Endothelial cell of umbilical vein (primary cell): ENCODE results near the gene CDIP1. TPM values are rescaled to one million over a fixed set of nuclear protein-coding genes. Genes with fewer than 3 reads are reported as not detected.

Experiments used
- BruUV-seq: library from RNA; stranded (reverse); fragments of 400-500 nt; replicated peaks from 2 replicates; lab custom pipeline; 2021; lab: Mats Ljungman, UMichigan
- CTCF ChIA-PET: fragments of 300-600, 350-600 bp; sonication (Branson Sonifier 250); formaldehyde crosslinking; loops from one replicate; lab custom pipeline; 2021; ENCODE audit warnings: antibody characterized with exemption, inconsistent platforms; lab: Charles Lee
- POLR2A ChIA-PET: fragments of 300-600, 350-600 bp; sonication (Branson Sonifier 250); formaldehyde crosslinking; loops from one replicate; lab custom pipeline; 2021; ENCODE audit warnings: antibody characterized with exemption, inconsistent platforms; lab: Charles Lee
- DNase-seq: peaks from one replicate; pipeline ENCODE4 v3.0.0-alpha.2; 2011; ENCODE audit warnings: low read depth, low spot score
- FAIRE-seq: peaks from 2 replicates; lab custom pipeline; 2011; peaks lifted over from hg19 to GRCh38; lab: Jason Lieb, UNC
- H2AFZ ChIP-seq: 2 replicates; pipeline ENCODE4 v1.6.0; 2012; ENCODE audit warnings: low read depth, low read length, control low read depth, inconsistent platforms
- H3K27ac ChIP-seq: 2 replicates; pipeline ENCODE4 v1.5.1; 2011; ENCODE audit warnings: low read depth, mild to moderate bottlenecking, control low read depth, low read length, moderate library complexity; ENCODE audit not compliant: insufficient read depth
- H3K27me3 ChIP-seq, 2 experiments: 2 replicates each; pipeline versions ENCODE4 v1.6.0 to v1.6.1; 2011; ENCODE audit warnings: low read length in 2 of 2, mixed read lengths in 1 of 2; ENCODE audit not compliant: control insufficient read depth in 2 of 2, insufficient read depth in 2 of 2
- H3K36me3 ChIP-seq, 2 experiments: 2 replicates in 1 of 2; 3 replicates in 1 of 2; pipeline ENCODE4 v1.5.1; 2011; ENCODE audit warnings: low read length in 2 of 2, mild to moderate bottlenecking in 1 of 2, moderate library complexity in 1 of 2; ENCODE audit not compliant: control insufficient read depth in 2 of 2, insufficient read depth in 2 of 2; ENCODE audit errors: extremely low read depth in 1 of 2
- H3K4me1 ChIP-seq: 3 replicates; pipeline ENCODE4 v1.5.1; 2011; ENCODE audit warnings: mild to moderate bottlenecking, low read length; ENCODE audit not compliant: control insufficient read depth, insufficient read depth; ENCODE audit errors: extremely low read depth
- H3K4me2 ChIP-seq: 2 replicates; pipeline ENCODE4 v1.6.1; 2011; ENCODE audit warnings: low read length, control low read depth, mixed read lengths; ENCODE audit not compliant: insufficient read depth
- H3K4me3 ChIP-seq, 3 experiments: fragments of 200-600 bp in 1 of 3; sonication (generic), shearing (Covaris generic) in 1 of 3; replicated peaks in 1 of 3; 2 replicates each; pipeline ENCODE4 v1.5.1; 2011 to 2016; ENCODE audit warnings: control low read depth in 3 of 3, low read length in 3 of 3, mild to moderate bottlenecking in 2 of 3, inconsistent platforms in 1 of 3, low read depth in 1 of 3, moderate library complexity in 1 of 3; ENCODE audit not compliant: insufficient read depth in 1 of 3
- H3K79me2 ChIP-seq: 2 replicates; pipeline ENCODE4 v1.6.0; 2012; ENCODE audit warnings: low read length, inconsistent platforms; ENCODE audit not compliant: control insufficient read depth, insufficient read depth
- H3K9ac ChIP-seq: replicated peaks from 2 replicates; pipeline ENCODE3; 2011; ENCODE audit warnings: low read length, control low read depth; ENCODE audit not compliant: insufficient read depth; ENCODE audit errors: extremely low read depth
- H3K9me1 ChIP-seq: replicated peaks from 3 replicates; pipeline ENCODE4 v1.6.0; 2011; ENCODE audit warnings: mild to moderate bottlenecking, low read length; ENCODE audit not compliant: control insufficient read depth, insufficient read depth; ENCODE audit errors: extremely low read depth
- H3K9me3 ChIP-seq: replicated peaks from 2 replicates; pipeline ENCODE4 v1.5.1; 2012; ENCODE audit warnings: low read length, inconsistent platforms; ENCODE audit not compliant: control insufficient read depth, insufficient read depth
- H4K20me1 ChIP-seq: replicated peaks from 2 replicates; pipeline ENCODE3; 2011; ENCODE audit warnings: mild to moderate bottlenecking, low read length; ENCODE audit not compliant: control insufficient read depth, insufficient read depth; ENCODE audit errors: extremely low read depth
- EZH2 ChIP-seq: IDR thresholded peaks from 2 replicates; pipeline ENCODE4 v1.6.1; 2012; ENCODE audit warnings: borderline replicate concordance, low read depth, mild to moderate bottlenecking, moderate library complexity, low read length, inconsistent platforms; ENCODE audit not compliant: severe bottlenecking
- FOS ChIP-seq: IDR thresholded peaks from 2 replicates; pipeline ENCODE4 v1.6.1; 2011; ENCODE audit warnings: mild to moderate bottlenecking, low read length, moderate library complexity, borderline replicate concordance; ENCODE audit not compliant: insufficient read depth
- GATA2 ChIP-seq: IDR thresholded peaks from 2 replicates; pipeline ENCODE4 v1.7.0; 2011; ENCODE audit warnings: low read depth, mild to moderate bottlenecking, moderate library complexity, mixed read lengths, low read length; ENCODE audit not compliant: insufficient read length, insufficient read depth
- JUN ChIP-seq: IDR thresholded peaks from 2 replicates; pipeline ENCODE4 v1.6.1; 2011; ENCODE audit warnings: borderline replicate concordance, low read depth; ENCODE audit not compliant: insufficient read length, insufficient read depth
- MYC ChIP-seq: IDR thresholded peaks from one replicate; pipeline ENCODE4 v1.6.1; 2011; ENCODE audit warnings: mild to moderate bottlenecking, low read depth, low read length
- POLR2A ChIP-seq: IDR thresholded peaks from 2 replicates; pipeline ENCODE4 v1.6.1; 2012; ENCODE audit warnings: low read depth, mild to moderate bottlenecking, control low read depth, low read length
- POLR2AphosphoS5 ChIP-seq: IDR thresholded peaks from 2 replicates; pipeline ENCODE4 v1.6.1; 2012; ENCODE audit warnings: low read depth, mild to moderate bottlenecking, control low read depth, low read length, moderate library complexity; ENCODE audit not compliant: insufficient read depth
- dilution Hi-C: fragments of 300-500 bp; cut with MboI; formaldehyde crosslinking; loops from one replicate; pipeline ENCODE4 v1.15.0; 2019; ENCODE audit warnings: low sequenced_read_pairs; ENCODE audit not compliant: extremely low pct_ligation_motif_present
- intact Hi-C: fragments of 100-400 bp; cut with micrococcal nuclease; formaldehyde crosslinking; loops from one replicate; pipeline ENCODE4 v1.10.0; 2022
- polyA plus RNA-seq, 4 experiments: library from polyadenylated mRNA; depleted of rRNA in 3 of 4; stranded (reverse) in 3 of 4; unstranded in 1 of 4; fragments of >200 nt; gene quantifications; 2 replicates each; pipeline versions ENCODE4 v1.2.1 to v1.2.3, GENCODE V29; 2011 to 2012; ENCODE audit warnings: missing spikeins in 1 of 4
- total RNA-seq: library from RNA; stranded (reverse); gene quantifications from 2 replicates; pipeline ENCODE4 v1.2.3, GENCODE V29; 2021
- TF ChIP-seq, protein P1 (sequence below): IDR thresholded peaks from 2 replicates; pipeline ENCODE4 v1.6.1; 2011; ENCODE audit not compliant: insufficient read depth, insufficient read length
- TF ChIP-seq, protein P2 (sequence below), 2 donors: IDR thresholded peaks; 1 replicate in 1 of 2; 2 replicates in 1 of 2; pipeline ENCODE4 v1.5.1; 2011; ENCODE audit warnings: low read length in 2 of 2, mild to moderate bottlenecking in 2 of 2, moderate library complexity in 2 of 2, control low read depth in 1 of 2, inconsistent platforms in 1 of 2, low read depth in 1 of 2; ENCODE audit not compliant: insufficient read depth in 1 of 2; ENCODE audit errors: extremely low read depth in 1 of 2

The CDIP1 gene
- total and polyA plus RNA-seq, 2 donors (not counting 3 experiments of a cell fraction or from before 2014, with no cell fraction given), result 33.9 to 37.4 TPM

DNA sequence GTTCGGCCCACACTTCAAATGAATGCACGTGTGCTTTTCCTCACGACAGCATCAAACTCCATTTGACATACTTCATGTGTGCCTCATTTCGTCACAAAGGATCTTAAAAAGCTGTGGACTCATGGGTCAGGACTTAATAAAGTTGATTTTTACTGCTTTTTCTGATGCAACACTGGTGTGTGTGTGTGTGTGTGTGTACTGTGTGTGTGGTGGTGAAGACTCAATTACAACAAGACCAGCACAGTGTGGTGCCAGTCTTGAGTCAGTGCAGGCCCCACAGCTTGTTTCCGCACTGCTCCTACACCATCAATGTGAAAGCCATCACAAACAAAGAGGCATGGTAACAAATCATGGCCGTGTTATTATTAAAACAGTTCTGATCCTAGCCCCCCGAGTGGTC is 17.7 kb downstream of the CDIP1 start:
- ChIA-PET POLR2A (no interaction called here), CTCF (interaction anchor here (1.0 to 1.3 kb wide), 2 partner anchors 28 to 65 kb away, joined by 3 to 5 read pairs; no protein-coding TSS in a partner anchor)
- Histone ChIP-seq H3K4me1 (peaks cover 5% of the 10 kb centered on the region), H3K9me3 (no peaks in the 10 kb centered on the region), H3K9ac (no peak overlapping the region), H3K27ac (no peak overlapping the region), H3K4me3 (no peak overlapping the region), H3K4me2 (no peak overlapping the region), H2AFZ (no peak overlapping the region), H3K79me2 (no peaks in the 10 kb centered on the region), H4K20me1 (no peaks in the 10 kb centered on the region), H3K36me3 (peaks cover 0 to 4% of the 10 kb centered on the region in 2 experiments), H3K27me3 (no peaks in the 10 kb centered on the region), H3K9me1 (no peaks in the 10 kb centered on the region)
- dilution Hi-C loops (no loop called here), intact Hi-C loops (no loop called here)
- DNase-seq, result no peak
- BruUV-seq, result no TSS peak
- FAIRE-seq, result no peak
- TF ChIP-seq EZH2, result no peak
- no peak for TF ChIP-seq FOS

DNA sequence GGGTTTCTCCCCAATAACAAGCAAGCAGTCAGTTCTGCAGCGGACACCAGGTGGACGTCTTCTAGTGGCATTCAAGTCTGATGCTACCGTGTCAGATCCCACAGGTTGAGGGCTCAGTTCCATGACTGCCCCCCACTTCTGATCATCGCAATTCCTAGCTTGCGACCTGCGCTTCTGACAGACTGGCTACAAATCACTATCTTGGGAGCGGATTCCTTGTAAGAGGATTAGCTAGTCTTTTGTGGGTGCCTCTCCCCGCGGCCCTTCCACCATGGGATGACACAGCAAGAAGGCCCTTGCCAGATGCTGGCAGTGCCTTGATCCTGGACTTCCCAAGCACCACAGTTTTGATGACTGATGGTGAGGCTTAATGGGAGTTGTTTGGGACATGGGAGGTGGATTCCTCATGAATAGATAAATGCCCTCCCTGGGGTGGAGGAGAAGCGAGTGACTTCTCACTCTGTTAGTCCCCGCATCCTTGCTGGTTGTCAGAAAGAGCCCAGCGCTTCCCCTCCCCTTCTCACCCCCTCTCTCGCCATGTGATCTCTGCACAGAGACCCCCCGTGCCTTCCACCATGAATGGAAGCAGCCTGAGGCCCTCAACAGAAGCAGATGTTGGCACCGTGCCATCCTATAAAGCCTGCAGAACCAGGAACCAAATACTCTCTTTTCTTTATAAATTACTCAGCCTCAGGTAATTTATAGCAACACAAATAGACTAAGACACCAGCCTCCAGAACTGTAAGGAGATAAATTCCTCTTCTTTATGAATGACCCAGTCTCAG is 19.1 kb downstream of the CDIP1 start:
- Histone ChIP-seq H3K4me1 (peaks cover 20% of the 10 kb centered on the region), H3K79me2 (no peaks in the 10 kb centered on the region), H3K9ac (no peak overlapping the region), H3K27ac (no peak overlapping the region), H3K36me3 (peaks cover 0 to 4% of the 10 kb centered on the region in 2 experiments), H3K27me3 (no peaks in the 10 kb centered on the region), H2AFZ (no peak overlapping the region), H3K9me3 (no peaks in the 10 kb centered on the region), H3K4me3 (no peak overlapping the region), H4K20me1 (no peaks in the 10 kb centered on the region), H3K9me1 (no peaks in the 10 kb centered on the region), H3K4me2 (no peak overlapping the region)
- FAIRE-seq, result no peak
- ChIA-PET CTCF (interaction anchor here (1.5 to 3.2 kb wide), 4 partner anchors 17 to 66 kb away, joined by 4 to 42 read pairs (median 14); no protein-coding TSS in a partner anchor), POLR2A (no interaction called here)
- intact Hi-C loops (no loop called here), dilution Hi-C loops (no loop called here)
- BruUV-seq, result no TSS peak
- DNase-seq, result no peak
- TF ChIP-seq FOS, result no peak
- TF ChIP-seq, protein P1, sequence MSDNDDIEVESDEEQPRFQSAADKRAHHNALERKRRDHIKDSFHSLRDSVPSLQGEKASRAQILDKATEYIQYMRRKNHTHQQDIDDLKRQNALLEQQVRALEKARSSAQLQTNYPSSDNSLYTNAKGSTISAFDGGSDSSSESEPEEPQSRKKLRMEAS, result no peak
- no peak for TF ChIP-seq JUN
- TF ChIP-seq MYC, result no peak
- TF ChIP-seq POLR2A, result no peak
- TF ChIP-seq EZH2, result no peak
- no peak for TF ChIP-seq POLR2AphosphoS5
- no peak for TF ChIP-seq GATA2
- TF ChIP-seq, protein P2, sequence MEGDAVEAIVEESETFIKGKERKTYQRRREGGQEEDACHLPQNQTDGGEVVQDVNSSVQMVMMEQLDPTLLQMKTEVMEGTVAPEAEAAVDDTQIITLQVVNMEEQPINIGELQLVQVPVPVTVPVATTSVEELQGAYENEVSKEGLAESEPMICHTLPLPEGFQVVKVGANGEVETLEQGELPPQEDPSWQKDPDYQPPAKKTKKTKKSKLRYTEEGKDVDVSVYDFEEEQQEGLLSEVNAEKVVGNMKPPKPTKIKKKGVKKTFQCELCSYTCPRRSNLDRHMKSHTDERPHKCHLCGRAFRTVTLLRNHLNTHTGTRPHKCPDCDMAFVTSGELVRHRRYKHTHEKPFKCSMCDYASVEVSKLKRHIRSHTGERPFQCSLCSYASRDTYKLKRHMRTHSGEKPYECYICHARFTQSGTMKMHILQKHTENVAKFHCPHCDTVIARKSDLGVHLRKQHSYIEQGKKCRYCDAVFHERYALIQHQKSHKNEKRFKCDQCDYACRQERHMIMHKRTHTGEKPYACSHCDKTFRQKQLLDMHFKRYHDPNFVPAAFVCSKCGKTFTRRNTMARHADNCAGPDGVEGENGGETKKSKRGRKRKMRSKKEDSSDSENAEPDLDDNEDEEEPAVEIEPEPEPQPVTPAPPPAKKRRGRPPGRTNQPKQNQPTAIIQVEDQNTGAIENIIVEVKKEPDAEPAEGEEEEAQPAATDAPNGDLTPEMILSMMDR (IDR thresholded peaks at IDR 0.05; ENCODE audit: extremely low read depth in 1 of 2, insufficient read depth in 1 of 2, low read depth in 1 of 2, low read length in 2 of 2), result no peak
